Prostate gland (tissue), 2 donors: Measurements from ENCODE around the gene ERAS. TPM values are rescaled to one million over a fixed set of nuclear protein-coding genes. Genes with fewer than 3 reads are reported as not detected.
"Not testable (repeated sequence)": the region's sequence is repeated elsewhere in the genome, so short reads cannot be mapped to it uniquely, and the experiment has no call there.

Experiments used
- DNase-seq: peaks from one replicate; pipeline ENCODE4 v3.0.0-alpha.2; 2019; ENCODE audit warnings: low spot score
- H3K27ac ChIP-seq, 2 donors: fragments of 200-600 bp; sonication (generic); 2 replicates each; pipeline ENCODE4 v1.5.1; 2017 to 2019
- H3K27me3 ChIP-seq: fragments of 200-600 bp; sonication (generic); replicated peaks from 2 replicates; pipeline ENCODE4 v1.5.1; 2019; ENCODE audit not compliant: insufficient read depth
- H3K36me3 ChIP-seq, 2 donors: fragments of 200-600 bp; sonication (generic); 1 replicate in 1 of 2; 2 replicates in 1 of 2; pipeline versions ENCODE4 v1.5.1 to v1.8.1; 2017 to 2019
- H3K4me1 ChIP-seq: fragments of 200-600 bp; sonication (generic); replicated peaks from 2 replicates; pipeline ENCODE4 v1.5.1; 2019
- H3K4me3 ChIP-seq, 2 donors: fragments of 200-600 bp; sonication (generic); 2 replicates each; pipeline ENCODE4 v1.5.1; 2017 to 2019
- H3K9me3 ChIP-seq: fragments of 200-600 bp; sonication (generic); 2 replicates; pipeline ENCODE4 v1.5.1; 2017
- CTCF ChIP-seq, 4 experiments: fragments of 200-600 bp in 2 of 4; fragments of 450-650 bp in 2 of 4; sonication (generic) in 2 of 4; IDR thresholded peaks; 1 replicate in 3 of 4; 2 replicates in 1 of 4; pipeline ENCODE4 v1.5.1; 2016 to 2019; ENCODE audit warnings: antibody characterized with exemption in 4 of 4, mild to moderate bottlenecking in 2 of 4, moderate library complexity in 2 of 4
- POLR2A ChIP-seq: fragments of 450-650 bp; IDR thresholded peaks from one replicate; pipeline ENCODE4 v1.6.1; 2016; ENCODE audit warnings: antibody characterized with exemption, mild to moderate bottlenecking
- POLR2AphosphoS5 ChIP-seq: sonication (generic); formaldehyde crosslinking; IDR thresholded peaks from one replicate; pipeline ENCODE4 v1.6.1; 2017; ENCODE audit warnings: antibody characterized with exemption
- WGBS: methylation state at CpG from one replicate; pipeline ENCODE4 v1.1.5; 2018; 5-methylcytosine and 5-hydroxymethylcytosine counted together
- intact Hi-C: fragments of 100-400 bp; cut with DNase I; formaldehyde crosslinking; loops from one replicate; pipeline ENCODE4 v1.14.2; 2022
- total RNA-seq, 2 donors: library from RNA; depleted of rRNA; stranded (reverse); fragments of >200 nt; gene quantifications; one replicate each; pipeline ENCODE4 v1.1.0, GENCODE V29; 2016

Gene ERAS
- total RNA-seq, 2 donors from 2014 or later = not detected

GRCh38 chrX:48833542-48834138 lies 7.3 kb downstream of the ERAS start:
- 35% methylated on average over 9 of the region's 9 CpGs for WGBS
- TF ChIP-seq POLR2A (no peak), POLR2AphosphoS5 (no peak), CTCF (IDR thresholded peaks at IDR 0.05) (no peak)
- no peaks in the 10 kb centered on the region for H3K36me3 ChIP-seq
- intact Hi-C loops = no loop called here
- H3K4me1 ChIP-seq = no peaks in the 10 kb centered on the region
- no peak for DNase-seq
- no peak overlapping the region for H3K27ac ChIP-seq
- no peaks in the 10 kb centered on the region for H3K9me3 ChIP-seq
- no peak overlapping the region for H3K4me3 ChIP-seq
- H3K27me3 ChIP-seq = no peaks in the 10 kb centered on the region

- 11% methylated on average over 7 of the region's 7 CpGs for WGBS
- no peak overlapping the region for H3K4me3 ChIP-seq
- no peaks in the 10 kb centered on the region for H3K9me3 ChIP-seq
- H3K4me1 ChIP-seq = no peaks in the 10 kb centered on the region
- intact Hi-C loops = no loop called here
- TF ChIP-seq CTCF (IDR thresholded peaks at IDR 0.05) (no peak), POLR2AphosphoS5 (no peak), POLR2A (no peak)
- no peaks in the 10 kb centered on the region for H3K27me3 ChIP-seq
- no peak overlapping the region for H3K27ac ChIP-seq
- H3K36me3 ChIP-seq = no peaks in the 10 kb centered on the region
- DNase-seq = no peak
Observed at GRCh38 chrX:48834383-48834709, 8.0 kb downstream of the ERAS start.

GRCh38 chrX:48835524-48836329 lies 9.4 kb downstream of the ERAS start, which contains the start of gene PCSK1N:
PCSK1N (minus strand) TSS chrX:48835610; CDS start chrX:48835532, 78 bp downstream.
- Histone ChIP-seq H3K27me3 (no peaks in the 10 kb centered on the region), H3K27ac (no peak within 1 kb of the TSS), H3K9me3 (no peaks in the 10 kb centered on the region), H3K4me3 (peak within 1 kb of the TSS; percentile 18 to 26), H3K4me1 (no peaks in the 10 kb centered on the region), H3K36me3 (no peaks in the 10 kb centered on the region)
- WGBS = 16% methylated on average over 21 of the region's 35 CpGs
- no peak for DNase-seq
- intact Hi-C loops = no loop called here
- TF ChIP-seq CTCF (IDR thresholded peaks at IDR 0.05) = no peak
- no peak for TF ChIP-seq POLR2A
- TF ChIP-seq POLR2AphosphoS5 = no peak

- Histone ChIP-seq H3K9me3 (no peaks in the 10 kb centered on the region), H3K27me3 (no peaks in the 10 kb centered on the region), H3K4me3 (no peak overlapping the region), H3K36me3 (no peaks in the 10 kb centered on the region), H3K27ac (no peak overlapping the region), H3K4me1 (no peaks in the 10 kb centered on the region)
- TF ChIP-seq POLR2AphosphoS5 = no peak
- 65% methylated on average over 9 of the region's 10 CpGs for WGBS
- DNase-seq = no peak
- intact Hi-C loops = no loop called here
Observed at GRCh38 chrX:48839686-48840085, 13.4 kb downstream of the ERAS start.

GRCh38 chrX:48848847-48849246 lies 22.5 kb downstream of the ERAS start:
- Histone ChIP-seq H3K36me3 (no peaks in the 10 kb centered on the region), H3K4me1 (no peaks in the 10 kb centered on the region), H3K4me3 (no peak overlapping the region), H3K9me3 (no peaks in the 10 kb centered on the region), H3K27ac (no peak overlapping the region), H3K27me3 (no peaks in the 10 kb centered on the region)
- intact Hi-C loops = no loop called here
- no peak for TF ChIP-seq POLR2A
- DNase-seq = no peak
- whole genome bisulfite sequencing = 17% methylated on average over 1 of the region's 1 CpG

- no peak overlapping the region for H3K27ac ChIP-seq
- no peak overlapping the region for H3K4me3 ChIP-seq
- intact Hi-C loops = no loop called here
- H3K4me1 ChIP-seq = no peaks in the 10 kb centered on the region
- H3K27me3 ChIP-seq = no peaks in the 10 kb centered on the region
- TF ChIP-seq POLR2AphosphoS5 (no peak), CTCF (IDR thresholded peaks at IDR 0.05) (no peak), POLR2A (no peak)
- DNase-seq = no peak
- no peaks in the 10 kb centered on the region for H3K9me3 ChIP-seq
- H3K36me3 ChIP-seq = no peaks in the 10 kb centered on the region
- WGBS = 81% methylated on average over 7 of the region's 7 CpGs
Observed at GRCh38 chrX:48852857-48853256, 26.5 kb downstream of the ERAS start.

GRCh38 chrX:48853494-48853893 lies 27.2 kb downstream of the ERAS start:
- DNase-seq, H3K4me1 ChIP-seq, H3K27me3 ChIP-seq, H3K4me3 ChIP-seq, intact Hi-C loops, H3K27ac ChIP-seq, H3K36me3 ChIP-seq, H3K9me3 ChIP-seq: not testable (repeated sequence)

- H3K4me1 ChIP-seq, H3K4me3 ChIP-seq, H3K27ac ChIP-seq, H3K36me3 ChIP-seq, H3K27me3 ChIP-seq, DNase-seq, H3K9me3 ChIP-seq, intact Hi-C loops: not testable (repeated sequence)
- 77% methylated on average over 7 of the region's 12 CpGs for WGBS
Observed at GRCh38 chrX:48854121-48854804, 27.9 kb downstream of the ERAS start.
